NCI-H1417 treated with DMSO at 0.1 percent for 48 hours (cell line): Measurements from ENCODE around the gene MTCH2.

Experiments used
- DNase-seq: peaks from one replicate; lab custom pipeline; 2025; lab: John Stamatoyannopoulos, UW

MTCH2 gene

GRCh38 chr11:47589977-47590861 is 52.1 kb downstream of the MTCH2 start:
- no peak for DNase-seq

DNA sequence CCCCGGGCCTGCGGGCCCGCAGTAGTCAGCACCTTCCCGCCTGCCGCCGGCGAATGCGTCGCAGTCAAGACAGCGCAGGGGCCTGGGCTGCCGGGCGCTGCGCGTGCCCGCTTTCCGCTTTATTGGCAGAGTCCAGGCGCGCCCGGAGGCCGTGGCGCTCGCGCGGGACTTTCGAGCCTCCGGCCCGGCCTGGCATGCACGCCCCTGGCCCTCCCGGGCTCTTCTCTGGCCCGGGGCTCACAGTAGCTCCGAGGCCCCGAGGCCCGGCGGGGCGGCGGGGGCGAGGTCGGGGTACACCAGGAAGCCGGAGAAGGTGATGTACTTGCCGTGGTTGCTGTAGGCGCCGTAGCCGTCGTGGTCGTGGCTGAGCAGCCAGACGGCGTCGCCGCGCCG is 52.8 kb downstream of the MTCH2 start:
- DNase-seq = no peak

- no peak for DNase-seq
Measured at GRCh38 chr11:47589118-47589517, 53.2 kb downstream of the MTCH2 start.

- no peak for DNase-seq
Measured at GRCh38 chr11:47587723-47588326, 54.5 kb downstream of the MTCH2 start.

DNA sequence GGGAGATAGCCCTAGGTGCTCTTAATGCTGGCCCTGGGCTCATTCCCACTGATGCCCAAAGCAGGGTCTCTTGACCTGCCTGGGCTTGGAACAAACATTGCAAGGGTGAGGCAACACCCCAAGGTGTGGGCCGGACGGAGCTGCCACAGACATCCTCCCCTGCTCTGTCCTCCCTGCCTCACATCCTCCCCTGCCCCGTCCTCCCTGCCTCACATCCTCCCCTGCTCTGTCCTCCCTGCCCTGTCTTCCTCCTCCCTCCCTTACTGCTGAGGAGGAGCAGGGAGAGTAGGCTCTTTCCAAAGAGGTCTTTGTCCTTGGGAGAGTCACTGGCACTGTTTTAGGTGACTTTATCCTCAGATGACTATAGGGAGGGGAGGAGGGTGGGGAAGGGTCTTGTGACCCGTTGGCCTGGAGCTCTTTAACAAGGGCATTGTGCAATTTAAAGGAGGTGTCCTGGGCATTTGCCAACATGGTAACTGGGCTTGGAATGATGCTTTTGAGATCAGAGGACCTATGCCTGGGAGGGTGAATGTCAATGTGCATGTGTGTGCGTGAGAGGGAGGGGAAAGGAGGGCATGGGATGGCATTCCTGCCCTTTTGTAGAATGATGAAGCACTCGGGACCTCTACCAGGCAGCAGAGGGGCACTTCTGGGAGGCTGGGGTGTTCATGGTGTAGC is 55.2 kb downstream of the MTCH2 start:
- DNase-seq = no peak

DNA sequence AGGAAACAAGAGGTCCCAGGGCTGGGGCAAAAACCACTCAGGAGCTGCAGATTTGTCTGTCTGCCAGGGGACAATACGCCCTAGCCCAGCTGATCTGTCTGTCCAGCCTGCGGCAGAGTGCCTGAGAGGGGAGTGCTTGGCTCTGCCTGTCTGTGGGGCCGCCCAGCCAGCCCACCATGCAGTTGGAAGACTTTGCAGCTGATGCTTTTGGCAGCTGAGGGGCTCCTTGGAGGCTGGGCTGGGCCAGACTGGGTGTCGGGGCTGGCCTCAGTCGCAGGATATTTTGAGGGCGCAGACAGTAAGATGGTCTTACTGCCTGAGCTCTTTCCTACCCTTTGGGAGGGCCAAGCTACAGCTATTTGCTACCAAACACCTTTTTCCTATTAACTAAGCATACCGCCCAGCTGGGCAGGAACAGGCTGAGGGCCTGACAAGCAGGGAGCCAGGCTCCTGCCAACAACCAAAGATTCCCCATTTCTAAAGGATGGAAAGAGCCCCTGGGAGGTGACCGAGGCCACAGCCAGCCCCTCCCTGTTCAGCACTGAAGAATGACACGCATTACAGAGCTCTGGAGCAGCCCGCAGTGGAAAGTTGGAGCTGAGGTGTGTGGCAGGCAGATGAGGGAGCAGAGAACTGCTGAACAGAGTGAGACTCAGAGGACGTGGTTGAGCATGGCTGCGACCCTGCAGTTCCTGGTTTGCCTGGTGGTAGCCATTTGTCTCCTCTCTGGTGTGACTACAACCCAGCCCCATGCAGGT is 56.1 kb downstream of the MTCH2 start, which contains the start of gene FAM180B:
FAM180B (plus strand) TSS at position 581 of the 758 bp plus-strand sequence; CDS start at position 672, 91 bp downstream.
- DNase-seq = no peak

- no peak for DNase-seq
Measured at GRCh38 chr11:47583844-47584243, 58.5 kb downstream of the MTCH2 start.

GRCh38 chr11:47578524-47579494 is 63.5 kb downstream of the MTCH2 start, which contains the start of the genes KBTBD4 and NDUFS3:
TSS of gene KBTBD4 (minus strand) at chr11:47578970. CDS start at chr11:47578951, 19 bp downstream.
TSS of gene NDUFS3 (plus strand) at chr11:47579074. CDS start at chr11:47579092, 18 bp downstream.
- DNase-seq = peak; percentile 83

DNA sequence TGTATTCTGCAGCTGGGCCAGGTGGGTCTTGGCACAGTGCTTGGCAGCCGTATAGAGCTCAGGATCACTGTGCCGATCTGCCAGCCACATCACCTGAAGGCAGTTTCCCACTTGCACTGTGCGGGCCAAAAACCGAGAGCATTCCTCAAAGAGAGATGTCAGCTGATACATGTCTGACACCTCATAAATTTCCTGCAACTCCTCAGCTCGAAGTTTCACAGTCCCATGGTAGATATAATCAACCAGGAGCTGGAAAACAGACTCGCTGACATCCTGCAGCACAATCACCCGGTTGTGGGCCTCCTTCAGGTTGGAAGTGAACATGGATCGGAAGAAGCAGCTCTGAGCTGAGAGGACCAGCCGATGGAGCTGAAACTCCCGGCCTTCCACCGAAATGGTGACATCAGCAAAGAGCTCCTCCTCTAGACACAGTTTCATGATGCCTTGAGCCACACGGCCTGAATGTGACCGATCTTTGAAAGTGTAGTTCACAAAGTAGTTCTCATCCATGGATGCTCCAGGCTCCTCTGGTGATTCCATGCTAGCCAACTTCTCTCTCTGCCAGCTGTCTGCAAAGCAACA is 64.8 kb downstream of the MTCH2 start:
- no peak for DNase-seq

GRCh38 chr11:47573321-47573720 is 69.0 kb downstream of the MTCH2 start:
- no peak for DNase-seq

- no peak for DNase-seq
Measured at GRCh38 chr11:47572715-47573255, 69.6 kb downstream of the MTCH2 start.

DNA sequence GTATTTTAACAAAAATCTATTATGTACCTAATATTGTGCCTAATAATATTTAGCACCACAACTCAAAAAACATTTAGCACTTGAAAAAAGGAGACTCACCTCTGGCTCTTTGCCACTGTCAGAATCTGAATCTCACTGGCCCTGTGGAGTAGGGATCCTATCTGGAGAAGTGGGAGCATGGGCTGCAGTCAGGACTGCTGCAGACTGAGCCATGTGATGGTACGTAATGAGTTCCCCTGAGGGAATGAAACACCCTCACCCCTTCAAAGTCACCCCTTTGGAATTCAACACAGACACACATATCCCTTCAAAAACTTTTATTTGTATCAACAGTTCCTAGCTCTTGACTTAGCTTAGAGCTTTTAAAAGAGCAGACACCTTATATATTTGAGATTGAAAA is 70.5 kb downstream of the MTCH2 start:
- no peak for DNase-seq

- no peak for DNase-seq
Measured at GRCh38 chr11:47571357-47571729, 71.0 kb downstream of the MTCH2 start.

GRCh38 chr11:47570651-47571356 is 71.6 kb downstream of the MTCH2 start:
- no peak for DNase-seq

GRCh38 chr11:47569646-47570045 is 72.7 kb downstream of the MTCH2 start:
- DNase-seq = no peak
